CD1c-positive myeloid dendritic cell (primary cell): ENCODE results near the gene HSF2BP.
"Not testable (repeated sequence)": the region's sequence is repeated elsewhere in the genome, so short reads cannot be mapped to it uniquely, and the experiment has no call there.

Experiments
- DNase-seq: peaks from one replicate; pipeline ENCODE4 v3.0.0-alpha.2; 2016; ENCODE audit errors: extremely low spot score

HSF2BP gene

GRCh38 chr21:43516860-43517627, 142.2 kb downstream of the HSF2BP start:
- DNase-seq, result not testable (repeated sequence)

GRCh38 chr21:43516295-43516847, 142.9 kb downstream of the HSF2BP start:
- DNase-seq, result not testable (repeated sequence)

GRCh38 chr21:43514834-43515233, 144.5 kb downstream of the HSF2BP start:
- not testable (repeated sequence) for DNase-seq

GRCh38 chr21:43513023-43513422, 146.3 kb downstream of the HSF2BP start:
- not testable (repeated sequence) for DNase-seq

DNA sequence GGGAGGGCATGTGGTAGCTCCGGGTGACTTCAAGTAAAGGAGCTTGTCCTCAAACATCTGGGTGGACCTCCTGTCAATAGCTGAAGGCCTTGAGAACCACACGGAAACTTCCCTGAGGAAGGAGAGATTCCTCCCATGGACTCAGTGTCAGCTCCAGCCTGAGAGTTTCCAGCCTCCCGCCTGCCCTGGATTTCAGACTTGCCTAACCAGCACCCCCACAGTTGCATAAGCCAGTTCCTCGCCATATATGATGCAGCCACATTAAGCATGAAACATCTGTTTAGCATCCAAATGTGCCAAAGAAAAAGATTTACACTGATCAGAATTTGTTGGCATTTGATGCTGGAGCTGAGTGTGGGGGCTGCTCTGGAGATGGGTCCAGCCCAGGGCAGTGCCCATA, 148.1 kb downstream of the HSF2BP start:
- DNase-seq, result not testable (repeated sequence)

- not testable (repeated sequence) for DNase-seq
Observed at GRCh38 chr21:43510669-43511068, 148.6 kb downstream of the HSF2BP start.

DNA sequence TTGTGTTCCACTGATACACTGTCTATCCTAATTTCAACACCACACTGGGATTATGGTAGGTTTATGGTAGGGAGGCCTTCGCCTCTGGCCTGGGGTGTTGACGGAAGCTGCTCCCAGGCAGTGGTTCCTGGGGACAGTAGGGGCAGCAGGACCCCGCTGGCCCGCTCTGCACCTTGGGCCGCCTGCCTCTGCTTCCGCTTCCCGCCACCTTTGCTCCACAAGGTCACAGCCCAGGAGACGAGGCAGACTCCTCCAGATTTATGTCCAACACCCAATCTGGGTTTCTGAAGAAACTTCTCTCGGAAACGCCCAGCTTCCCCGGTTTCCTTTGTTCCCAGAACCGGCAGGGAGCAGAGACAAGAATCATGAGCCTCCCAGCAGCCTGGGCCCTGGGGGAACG, 155.4 kb downstream of the HSF2BP start:
- DNase-seq, result not testable (repeated sequence)

DNA sequence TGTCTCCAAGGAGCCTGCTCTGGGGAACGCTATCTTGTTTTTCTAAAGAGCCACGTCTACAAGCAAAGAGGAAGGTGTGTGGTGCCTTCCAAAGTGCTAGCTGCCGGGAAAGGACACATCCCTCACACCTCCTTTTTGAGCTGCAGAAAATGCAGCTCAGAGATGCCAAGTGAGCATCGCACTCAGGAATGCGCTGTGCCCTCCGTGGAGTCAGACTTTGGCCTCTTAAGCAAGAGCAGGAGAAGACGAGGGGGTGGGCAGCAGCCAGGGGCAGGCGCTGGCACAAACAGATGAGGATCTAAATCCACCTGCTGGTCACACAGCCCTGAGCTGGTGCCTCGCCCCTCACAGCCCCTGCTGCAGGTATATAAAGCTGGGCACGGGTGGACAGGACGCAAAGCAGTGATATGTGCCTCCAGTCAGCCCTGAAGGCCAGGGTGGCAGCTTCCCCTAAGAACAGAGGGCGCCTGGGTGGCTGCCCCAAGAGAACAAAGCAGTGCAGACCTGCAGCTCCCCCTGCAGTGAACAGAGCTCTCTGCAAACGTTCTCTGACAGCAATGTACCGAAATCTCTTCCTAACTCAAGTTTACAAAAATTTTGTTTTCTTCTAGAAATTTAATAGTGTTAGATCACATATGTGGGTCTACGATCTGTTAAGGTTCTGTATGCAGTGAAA, 156.1 kb downstream of the HSF2BP start:
- DNase-seq, result not testable (repeated sequence)

DNA sequence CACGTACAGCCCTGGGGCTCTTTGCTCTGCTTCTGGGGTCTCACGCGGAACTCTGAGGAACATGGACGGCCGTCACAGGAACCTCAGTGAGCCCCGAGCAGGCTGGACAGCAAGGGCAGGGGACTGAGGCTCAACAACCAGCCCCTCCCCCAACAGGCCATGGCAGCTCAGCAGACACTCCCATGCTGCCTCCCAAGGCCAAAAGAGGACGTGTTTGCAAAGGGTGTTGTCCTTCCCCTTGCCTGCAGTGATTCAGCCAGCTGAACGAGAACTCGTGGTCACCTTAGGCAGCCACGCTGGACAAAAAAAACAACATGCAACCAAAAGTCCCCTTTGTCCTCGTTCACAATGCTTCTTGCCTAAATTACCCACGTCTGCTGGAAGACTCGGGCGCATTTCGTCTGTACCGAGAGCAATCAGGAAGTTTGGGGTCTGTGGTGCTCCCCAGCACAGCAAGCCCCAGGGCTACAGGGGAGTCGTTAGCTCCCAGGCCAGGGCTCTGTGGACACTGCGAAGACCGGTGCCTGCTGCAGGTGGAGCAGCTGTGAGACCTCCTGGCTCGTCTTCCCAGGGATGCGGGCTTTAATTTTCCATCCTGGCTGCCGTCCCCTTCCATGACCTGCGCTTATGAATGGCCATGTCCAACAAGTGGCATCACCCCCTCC, 156.7 kb downstream of the HSF2BP start:
- DNase-seq, result not testable (repeated sequence)

GRCh38 chr21:43498924-43499323, 160.4 kb downstream of the HSF2BP start:
- DNase-seq, result not testable (repeated sequence)

DNA sequence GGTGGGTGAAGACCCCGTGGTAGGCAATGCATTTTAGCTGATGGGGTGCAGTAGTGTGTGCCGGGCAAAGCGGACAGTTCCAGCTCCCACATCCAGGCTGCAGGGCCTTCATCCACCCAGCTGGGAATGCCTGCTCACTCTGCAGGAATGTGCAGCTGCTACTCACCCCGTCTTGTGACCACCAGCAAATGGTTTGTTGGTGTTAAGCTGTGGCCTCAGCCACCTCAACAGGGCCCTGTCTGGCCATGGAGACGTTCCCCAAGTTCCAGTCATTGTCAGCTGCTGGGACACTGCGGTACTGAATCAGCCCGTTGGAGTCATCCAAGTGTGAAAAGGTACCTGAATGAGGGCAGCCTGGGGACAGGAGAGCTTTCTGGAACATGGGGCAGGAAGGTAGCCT, 161.2 kb downstream of the HSF2BP start:
- not testable (repeated sequence) for DNase-seq

- DNase-seq, result not testable (repeated sequence)
Observed at GRCh38 chr21:43494279-43495012, 164.8 kb downstream of the HSF2BP start.

GRCh38 chr21:43493471-43493870, 165.8 kb downstream of the HSF2BP start:
- not testable (repeated sequence) for DNase-seq

DNA sequence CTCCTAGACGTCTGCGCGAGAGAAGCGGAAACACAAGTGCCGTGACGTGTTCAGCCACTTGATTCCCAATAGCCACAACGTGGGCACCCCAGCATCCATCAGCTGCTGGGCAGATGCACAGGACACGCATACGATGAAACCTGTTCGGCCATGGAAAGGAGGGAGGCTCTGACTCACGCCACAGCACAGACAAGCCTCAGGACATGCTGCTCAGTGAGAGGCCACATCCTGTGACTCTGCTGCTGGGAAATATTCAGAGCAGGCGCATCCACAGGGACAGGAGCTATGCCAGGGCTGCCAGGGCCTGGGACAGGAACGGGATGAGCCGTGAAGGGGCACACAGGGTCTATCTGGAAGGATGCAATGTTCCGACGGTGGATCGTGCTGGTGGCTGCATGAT, 171.1 kb downstream of the HSF2BP start:
- not testable (repeated sequence) for DNase-seq

- not testable (repeated sequence) for DNase-seq
Observed at GRCh38 chr21:43486051-43486450, 173.2 kb downstream of the HSF2BP start.

GRCh38 chr21:43485016-43485415, 174.3 kb downstream of the HSF2BP start:
- not testable (repeated sequence) for DNase-seq

DNA sequence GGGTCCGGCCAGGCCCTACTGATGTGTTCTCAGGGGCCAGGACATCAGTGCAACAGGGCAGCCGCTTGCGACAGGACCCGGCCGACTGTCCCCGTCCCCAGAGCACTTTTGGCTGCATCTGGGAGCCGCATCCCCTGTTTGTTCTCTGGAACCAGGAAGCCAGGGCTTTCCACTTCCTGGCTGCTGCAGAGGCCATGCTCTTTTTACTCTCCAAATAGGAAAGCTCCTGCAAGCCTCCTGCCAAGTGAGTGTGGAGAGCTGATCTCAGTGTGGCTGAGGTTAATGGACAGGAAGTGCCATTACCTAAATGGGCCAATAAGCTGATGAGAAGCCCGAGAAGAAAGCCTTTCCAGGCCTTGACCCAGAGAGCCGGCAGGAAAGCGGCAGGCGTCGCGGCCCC, 180.1 kb downstream of the HSF2BP start:
- DNase-seq, result not testable (repeated sequence)
